Endothelial cell of umbilical vein (primary cell): ENCODE results near the gene COL5A1. TPM values are rescaled to one million over a fixed set of nuclear protein-coding genes. Genes with fewer than 3 reads are reported as not detected.

ENCODE experiments used
- BruUV-seq: library from RNA; stranded (reverse); fragments of 400-500 nt; replicated peaks from 2 replicates; lab custom pipeline; 2021; lab: Mats Ljungman, UMichigan
- CTCF ChIA-PET: fragments of 300-600, 350-600 bp; sonication (Branson Sonifier 250); formaldehyde crosslinking; loops from one replicate; lab custom pipeline; 2021; ENCODE audit warnings: antibody characterized with exemption, inconsistent platforms; lab: Charles Lee
- POLR2A ChIA-PET: fragments of 300-600, 350-600 bp; sonication (Branson Sonifier 250); formaldehyde crosslinking; loops from one replicate; lab custom pipeline; 2021; ENCODE audit warnings: antibody characterized with exemption, inconsistent platforms; lab: Charles Lee
- DNase-seq: peaks from one replicate; pipeline ENCODE4 v3.0.0-alpha.2; 2011; ENCODE audit warnings: low read depth, low spot score
- FAIRE-seq: peaks from 2 replicates; lab custom pipeline; 2011; peaks lifted over from hg19 to GRCh38; lab: Jason Lieb, UNC
- H2AFZ ChIP-seq: 2 replicates; pipeline ENCODE4 v1.6.0; 2012; ENCODE audit warnings: low read depth, low read length, control low read depth, inconsistent platforms
- H3K27ac ChIP-seq: 2 replicates; pipeline ENCODE4 v1.5.1; 2011; ENCODE audit warnings: low read depth, mild to moderate bottlenecking, control low read depth, low read length, moderate library complexity; ENCODE audit not compliant: insufficient read depth
- H3K27me3 ChIP-seq, 2 experiments: 2 replicates each; pipeline versions ENCODE4 v1.6.0 to v1.6.1; 2011; ENCODE audit warnings: low read length in 2 of 2, mixed read lengths in 1 of 2; ENCODE audit not compliant: control insufficient read depth in 2 of 2, insufficient read depth in 2 of 2
- H3K36me3 ChIP-seq, 2 experiments: 2 replicates in 1 of 2; 3 replicates in 1 of 2; pipeline ENCODE4 v1.5.1; 2011; ENCODE audit warnings: low read length in 2 of 2, mild to moderate bottlenecking in 1 of 2, moderate library complexity in 1 of 2; ENCODE audit not compliant: control insufficient read depth in 2 of 2, insufficient read depth in 2 of 2; ENCODE audit errors: extremely low read depth in 1 of 2
- H3K4me1 ChIP-seq: 3 replicates; pipeline ENCODE4 v1.5.1; 2011; ENCODE audit warnings: mild to moderate bottlenecking, low read length; ENCODE audit not compliant: control insufficient read depth, insufficient read depth; ENCODE audit errors: extremely low read depth
- H3K4me2 ChIP-seq: 2 replicates; pipeline ENCODE4 v1.6.1; 2011; ENCODE audit warnings: low read length, control low read depth, mixed read lengths; ENCODE audit not compliant: insufficient read depth
- H3K4me3 ChIP-seq, 3 experiments: fragments of 200-600 bp in 1 of 3; sonication (generic), shearing (Covaris generic) in 1 of 3; replicated peaks in 1 of 3; 2 replicates each; pipeline ENCODE4 v1.5.1; 2011 to 2016; ENCODE audit warnings: control low read depth in 3 of 3, low read length in 3 of 3, mild to moderate bottlenecking in 2 of 3, inconsistent platforms in 1 of 3, low read depth in 1 of 3, moderate library complexity in 1 of 3; ENCODE audit not compliant: insufficient read depth in 1 of 3
- H3K79me2 ChIP-seq: 2 replicates; pipeline ENCODE4 v1.6.0; 2012; ENCODE audit warnings: low read length, inconsistent platforms; ENCODE audit not compliant: control insufficient read depth, insufficient read depth
- H3K9ac ChIP-seq: replicated peaks from 2 replicates; pipeline ENCODE3; 2011; ENCODE audit warnings: low read length, control low read depth; ENCODE audit not compliant: insufficient read depth; ENCODE audit errors: extremely low read depth
- H3K9me1 ChIP-seq: replicated peaks from 3 replicates; pipeline ENCODE4 v1.6.0; 2011; ENCODE audit warnings: mild to moderate bottlenecking, low read length; ENCODE audit not compliant: control insufficient read depth, insufficient read depth; ENCODE audit errors: extremely low read depth
- H3K9me3 ChIP-seq: replicated peaks from 2 replicates; pipeline ENCODE4 v1.5.1; 2012; ENCODE audit warnings: low read length, inconsistent platforms; ENCODE audit not compliant: control insufficient read depth, insufficient read depth
- H4K20me1 ChIP-seq: replicated peaks from 2 replicates; pipeline ENCODE3; 2011; ENCODE audit warnings: mild to moderate bottlenecking, low read length; ENCODE audit not compliant: control insufficient read depth, insufficient read depth; ENCODE audit errors: extremely low read depth
- CTCF ChIP-seq, 2 donors: IDR thresholded peaks; 1 replicate in 1 of 2; 2 replicates in 1 of 2; pipeline ENCODE4 v1.5.1; 2011; ENCODE audit warnings: low read length in 2 of 2, mild to moderate bottlenecking in 2 of 2, moderate library complexity in 2 of 2, control low read depth in 1 of 2, inconsistent platforms in 1 of 2, low read depth in 1 of 2; ENCODE audit not compliant: insufficient read depth in 1 of 2; ENCODE audit errors: extremely low read depth in 1 of 2
- EZH2 ChIP-seq: IDR thresholded peaks from 2 replicates; pipeline ENCODE4 v1.6.1; 2012; ENCODE audit warnings: borderline replicate concordance, low read depth, mild to moderate bottlenecking, moderate library complexity, low read length, inconsistent platforms; ENCODE audit not compliant: severe bottlenecking
- FOS ChIP-seq: IDR thresholded peaks from 2 replicates; pipeline ENCODE4 v1.6.1; 2011; ENCODE audit warnings: mild to moderate bottlenecking, low read length, moderate library complexity, borderline replicate concordance; ENCODE audit not compliant: insufficient read depth
- GATA2 ChIP-seq: IDR thresholded peaks from 2 replicates; pipeline ENCODE4 v1.7.0; 2011; ENCODE audit warnings: low read depth, mild to moderate bottlenecking, moderate library complexity, mixed read lengths, low read length; ENCODE audit not compliant: insufficient read length, insufficient read depth
- JUN ChIP-seq: IDR thresholded peaks from 2 replicates; pipeline ENCODE4 v1.6.1; 2011; ENCODE audit warnings: borderline replicate concordance, low read depth; ENCODE audit not compliant: insufficient read length, insufficient read depth
- MAX ChIP-seq: IDR thresholded peaks from 2 replicates; pipeline ENCODE4 v1.6.1; 2011; ENCODE audit not compliant: insufficient read depth, insufficient read length
- MYC ChIP-seq: IDR thresholded peaks from one replicate; pipeline ENCODE4 v1.6.1; 2011; ENCODE audit warnings: mild to moderate bottlenecking, low read depth, low read length
- POLR2A ChIP-seq: IDR thresholded peaks from 2 replicates; pipeline ENCODE4 v1.6.1; 2012; ENCODE audit warnings: low read depth, mild to moderate bottlenecking, control low read depth, low read length
- POLR2AphosphoS5 ChIP-seq: IDR thresholded peaks from 2 replicates; pipeline ENCODE4 v1.6.1; 2012; ENCODE audit warnings: low read depth, mild to moderate bottlenecking, control low read depth, low read length, moderate library complexity; ENCODE audit not compliant: insufficient read depth
- dilution Hi-C: fragments of 300-500 bp; cut with MboI; formaldehyde crosslinking; loops from one replicate; pipeline ENCODE4 v1.15.0; 2019; ENCODE audit warnings: low sequenced_read_pairs; ENCODE audit not compliant: extremely low pct_ligation_motif_present
- intact Hi-C: fragments of 100-400 bp; cut with micrococcal nuclease; formaldehyde crosslinking; loops from one replicate; pipeline ENCODE4 v1.10.0; 2022
- polyA plus RNA-seq, 4 experiments: library from polyadenylated mRNA; depleted of rRNA in 3 of 4; stranded (reverse) in 3 of 4; unstranded in 1 of 4; fragments of >200 nt; gene quantifications; 2 replicates each; pipeline versions ENCODE4 v1.2.1 to v1.2.3, GENCODE V29; 2011 to 2012; ENCODE audit warnings: missing spikeins in 1 of 4
- total RNA-seq: library from RNA; stranded (reverse); gene quantifications from 2 replicates; pipeline ENCODE4 v1.2.3, GENCODE V29; 2021

Gene COL5A1
- total and polyA plus RNA-seq, 2 donors (not counting 3 experiments of a cell fraction or from before 2014, with no cell fraction given) = 97.4 to 175 TPM

- Histone ChIP-seq H4K20me1 (no peaks in the 10 kb centered on the region), H3K79me2 (no peaks in the 10 kb centered on the region), H3K4me1 (no peaks in the 10 kb centered on the region), H3K27me3 (no peaks in the 10 kb centered on the region), H3K36me3 (peaks cover 0 to 11% of the 10 kb centered on the region in 2 experiments), H3K27ac (no peak overlapping the region), H3K9me3 (no peaks in the 10 kb centered on the region), H3K9me1 (no peaks in the 10 kb centered on the region), H3K4me2 (no peak overlapping the region), H3K9ac (no peak overlapping the region), H3K4me3 (no peak overlapping the region), H2AFZ (no peak overlapping the region)
- intact Hi-C loops (no loop called here), dilution Hi-C loops (no loop called here)
- BruUV-seq = no TSS peak
- no peak for FAIRE-seq
- TF ChIP-seq MYC (no peak), POLR2AphosphoS5 (no peak), EZH2 (no peak), GATA2 (no peak), JUN (no peak), FOS (no peak), MAX (no peak), CTCF (IDR thresholded peaks at IDR 0.05; ENCODE audit: extremely low read depth in 1 of 2, insufficient read depth in 1 of 2, low read depth in 1 of 2, low read length in 2 of 2) (no peak), POLR2A (no peak)
- POLR2A ChIA-PET = no interaction called here
- CTCF ChIA-PET = interaction anchor here (1.6 kb wide), 1 partner anchor 270 kb away, joined by 4 read pairs; no protein-coding TSS in a partner anchor
- no peak for DNase-seq
Observed at GRCh38 chr9:134720136-134720753, 78.6 kb downstream of the COL5A1 start.
